NCI-H2107 treated with DMSO at 0.1 percent for 48 hours (cell line): ENCODE measurements around the gene SASH1.

Source experiments
- DNase-seq: peaks from one replicate; lab custom pipeline; 2025; ENCODE audit not compliant: unreplicated experiment; lab: John Stamatoyannopoulos, UW

The SASH1 gene

DNA sequence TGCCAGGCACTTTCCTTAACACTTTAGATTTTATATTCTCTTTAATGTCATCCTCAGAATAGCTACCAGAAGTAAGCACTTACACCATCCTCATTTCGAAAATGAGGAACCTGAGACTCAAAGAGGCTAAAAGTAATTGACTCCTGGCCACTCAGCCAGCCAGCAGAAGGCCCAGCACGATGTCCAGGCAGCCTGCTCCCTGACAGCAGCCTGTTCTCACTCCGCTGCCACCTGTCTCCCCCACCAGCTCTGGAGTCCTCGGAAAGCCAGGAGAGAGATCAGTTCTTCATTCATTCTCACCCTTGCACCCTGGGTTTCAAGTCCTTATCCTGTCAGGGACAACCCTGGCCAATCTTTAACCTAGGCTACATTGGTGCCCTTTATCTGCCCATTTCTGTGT is 174.0 kb downstream of the SASH1 start:
- DNase-seq: no peak

DNA sequence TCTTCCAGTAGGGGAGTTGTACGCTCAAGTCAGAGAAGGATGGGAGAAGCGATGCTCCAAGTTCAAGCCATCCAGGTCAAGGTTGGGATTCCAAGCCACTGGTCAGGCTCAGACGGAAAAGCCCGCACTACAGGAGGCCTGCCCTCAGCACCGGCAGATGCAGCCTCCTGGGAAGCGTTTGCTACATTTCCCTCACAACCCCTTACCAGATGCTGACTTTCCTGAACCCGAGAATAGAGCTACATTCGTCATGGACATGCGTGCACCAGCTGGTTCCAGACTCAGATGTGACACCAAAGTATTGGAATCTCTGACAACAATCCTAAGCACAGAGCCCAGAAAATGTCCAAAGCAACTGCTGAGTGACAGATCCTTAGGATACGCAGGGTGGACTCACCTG is 174.8 kb downstream of the SASH1 start:
- no peak for DNase-seq

- no peak for DNase-seq
Measured at GRCh38 chr6:148518511-148519156, 176.0 kb downstream of the SASH1 start.

DNA sequence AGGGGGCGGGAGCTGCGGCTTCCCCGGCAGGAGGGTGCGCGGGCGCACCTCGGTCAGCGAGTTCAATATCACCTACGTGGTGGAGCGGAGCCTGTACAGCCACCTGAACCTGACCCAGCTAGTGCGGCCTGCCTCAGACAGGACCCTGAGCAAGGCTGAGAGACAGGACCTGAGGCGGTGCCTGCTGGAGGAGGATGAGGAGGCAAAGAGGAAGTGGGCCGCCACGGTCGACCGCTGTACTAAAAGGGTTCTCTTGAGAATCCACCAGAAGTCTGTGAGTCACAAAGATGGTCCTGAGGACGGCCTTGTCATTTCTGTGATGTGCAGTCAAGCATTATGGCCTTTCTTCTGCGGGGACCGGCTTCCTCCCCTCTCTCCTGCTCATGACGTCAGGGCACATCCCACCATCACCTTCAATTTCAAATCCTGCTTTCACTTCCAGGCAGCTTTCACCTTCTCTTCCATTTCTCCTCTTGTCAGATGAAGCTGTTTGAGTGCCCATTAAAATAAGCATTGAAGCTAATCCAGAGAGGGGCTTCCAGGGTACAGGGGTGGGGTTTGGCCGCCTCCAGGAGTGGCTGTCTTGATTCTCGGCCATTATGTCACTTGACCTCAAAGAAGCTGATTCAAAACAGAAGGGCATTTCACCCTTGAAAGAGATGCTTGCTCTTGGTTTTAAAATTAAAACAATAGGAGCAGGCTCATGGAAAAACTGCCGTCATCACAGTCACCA is 177.6 kb downstream of the SASH1 start:
- no peak for DNase-seq

DNA sequence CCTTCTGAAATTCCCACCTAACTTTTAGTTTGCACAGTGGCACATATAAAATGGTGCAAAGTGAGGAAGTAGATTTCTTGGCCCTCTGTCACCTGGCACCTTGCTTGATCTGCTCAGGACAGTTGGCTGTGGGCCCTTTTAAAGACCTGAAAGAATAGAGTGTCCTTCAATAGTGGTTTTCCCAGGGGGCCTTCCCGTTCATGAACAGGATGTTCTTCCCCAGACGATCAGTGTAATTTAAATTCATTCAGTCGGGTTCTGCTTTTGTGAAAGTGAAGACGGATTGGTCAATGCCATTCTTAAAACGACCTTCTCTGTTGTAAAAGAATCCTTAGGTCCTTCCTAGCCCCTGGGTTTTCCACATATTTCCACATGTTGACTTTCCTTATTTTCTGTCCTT is 178.5 kb downstream of the SASH1 start:
- no peak for DNase-seq

DNA sequence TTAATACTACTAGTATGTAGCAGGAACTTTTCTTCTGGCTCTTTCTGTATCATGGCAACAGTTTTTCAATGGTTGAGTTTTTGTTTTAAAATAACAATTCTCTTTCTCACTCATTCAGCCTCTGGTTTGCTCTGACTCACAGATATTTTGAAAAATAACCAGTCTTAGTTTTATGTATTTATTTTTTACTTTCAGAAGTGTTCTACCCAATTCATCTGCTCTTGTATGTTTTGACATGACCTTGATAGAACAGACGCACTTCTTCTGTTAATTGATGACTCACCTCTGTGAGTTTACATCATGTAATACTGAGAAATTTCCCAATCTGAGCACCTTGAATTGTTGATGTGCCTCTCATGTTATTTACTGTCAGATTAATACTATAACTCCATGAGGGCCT is 178.9 kb downstream of the SASH1 start:
- DNase-seq: no peak

DNA sequence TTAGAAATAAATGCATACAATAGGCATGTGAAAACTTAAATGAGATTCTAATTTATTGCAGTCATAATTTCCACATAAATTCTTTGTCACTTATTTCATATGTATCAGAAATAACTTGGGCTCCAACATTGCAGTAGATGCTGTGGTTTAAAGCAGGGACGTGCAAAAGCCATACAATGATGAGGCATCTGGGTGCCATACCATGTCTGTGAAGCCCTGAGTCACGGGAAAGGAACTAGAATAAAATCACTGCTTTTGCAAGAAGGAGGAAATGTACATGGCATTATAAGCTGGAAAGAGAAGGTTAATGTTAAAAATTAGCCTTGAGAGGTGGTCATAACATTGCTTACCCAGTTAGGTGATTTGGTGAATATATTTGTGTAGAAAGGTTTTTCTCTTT is 180.4 kb downstream of the SASH1 start:
- no peak for DNase-seq

DNA sequence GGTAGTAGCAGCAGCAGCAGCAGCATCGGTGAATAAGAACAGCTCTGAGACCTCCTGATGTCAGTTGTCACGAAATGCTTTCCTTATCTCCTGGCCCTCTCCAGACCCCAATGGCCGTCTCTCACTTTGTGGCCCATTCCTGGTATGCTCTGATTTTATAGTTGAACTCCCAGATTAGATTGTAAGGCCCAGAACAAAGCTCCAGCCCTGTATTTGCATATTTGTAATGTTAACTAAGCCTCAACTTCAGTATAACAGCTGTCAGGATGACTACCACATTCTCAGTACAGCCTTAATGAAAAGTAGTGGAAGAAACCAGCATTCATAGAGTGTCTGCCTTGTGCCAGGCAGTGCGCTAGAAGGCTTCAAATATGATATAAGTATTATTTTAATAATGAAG is 180.9 kb downstream of the SASH1 start:
- DNase-seq: no peak

DNA sequence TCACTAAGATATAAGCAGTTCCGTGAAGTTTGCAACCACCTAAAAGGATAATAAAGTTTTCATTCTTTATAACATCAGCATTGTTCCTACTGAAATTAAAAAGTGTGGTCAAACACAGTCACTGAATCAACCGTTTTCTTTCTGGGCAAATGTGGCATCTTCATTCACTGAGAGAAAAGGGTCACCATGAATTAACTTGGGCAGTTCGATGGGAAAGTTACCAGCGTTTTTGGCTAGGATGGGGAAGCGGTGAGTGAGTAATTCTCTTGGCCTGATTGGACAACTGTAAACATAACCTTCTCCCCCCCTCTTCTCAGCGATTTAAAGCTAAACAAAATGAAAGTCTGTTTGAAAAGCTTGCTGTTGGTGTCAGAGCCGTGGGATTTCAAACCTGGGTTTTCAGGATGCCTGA is 181.8 kb downstream of the SASH1 start:
- no peak for DNase-seq

- no peak for DNase-seq
Measured at GRCh38 chr6:148524976-148525375, 182.3 kb downstream of the SASH1 start.

GRCh38 chr6:148525453-148525852 is 182.8 kb downstream of the SASH1 start:
- no peak for DNase-seq

GRCh38 chr6:148526145-148526544 is 183.5 kb downstream of the SASH1 start:
- DNase-seq: no peak

GRCh38 chr6:148528292-148528691 is 185.7 kb downstream of the SASH1 start:
- no peak for DNase-seq

DNA sequence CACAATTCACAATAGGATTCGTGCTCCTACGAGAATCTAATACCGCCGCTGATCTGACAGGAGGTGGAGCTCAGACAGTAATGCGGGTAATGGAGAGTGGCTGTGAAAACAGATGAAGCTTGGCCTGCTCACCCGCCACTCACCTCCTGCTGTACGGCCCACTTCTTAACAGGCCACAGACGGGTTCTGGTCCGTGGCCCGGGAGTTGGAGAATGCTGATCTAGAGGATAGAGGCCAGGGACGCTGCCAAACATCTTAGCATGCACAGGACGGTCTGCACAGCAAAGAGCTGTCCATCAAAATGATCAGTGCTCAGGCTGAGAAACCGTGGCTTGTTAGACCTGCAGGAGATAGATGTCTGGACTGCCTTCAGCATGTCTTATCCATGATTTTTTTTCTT is 186.4 kb downstream of the SASH1 start:
- DNase-seq: no peak

GRCh38 chr6:148530394-148530953 is 187.8 kb downstream of the SASH1 start:
- peak; percentile 30 for DNase-seq

GRCh38 chr6:148530976-148531375 is 188.3 kb downstream of the SASH1 start:
- no peak for DNase-seq

GRCh38 chr6:148532698-148533097 is 190.1 kb downstream of the SASH1 start:
- DNase-seq: no peak

- no peak for DNase-seq
Measured at GRCh38 chr6:148533309-148534107, 190.9 kb downstream of the SASH1 start.

DNA sequence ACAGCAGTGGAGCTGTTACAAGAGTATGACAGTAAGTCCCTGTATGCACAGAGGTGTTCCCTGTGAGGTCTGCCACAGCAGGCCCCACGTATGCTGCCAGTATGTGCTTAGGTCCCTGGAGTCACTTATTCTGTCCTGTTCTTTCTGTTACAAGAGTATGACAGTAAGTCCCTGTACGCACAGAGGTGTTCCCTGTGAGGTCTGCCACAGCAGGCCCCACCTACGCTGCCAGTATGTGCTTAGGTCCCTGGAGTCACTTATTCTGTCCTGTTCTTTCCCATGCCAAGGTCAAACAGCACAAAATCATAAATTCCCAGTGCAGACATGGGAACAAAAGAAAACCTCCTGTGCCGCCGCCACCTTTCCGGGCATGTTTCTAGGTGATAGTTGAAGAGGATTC is 192.2 kb downstream of the SASH1 start:
- no peak for DNase-seq

GRCh38 chr6:148535381-148535780 is 192.7 kb downstream of the SASH1 start:
- DNase-seq: no peak

GRCh38 chr6:148535976-148536375 is 193.3 kb downstream of the SASH1 start:
- DNase-seq: no peak
